T-helper 1 cell treated with Interleukin-12 subunit alpha and Interleukin-12 subunit beta and Interleukin-4 antibody, amounts not matched to agents 30 ng/mL and 1 ng/mL, for 36 hours (primary cell): ENCODE measurements around the gene HSD17B7. TPM values are rescaled to one million over a fixed set of nuclear protein-coding genes. Genes with fewer than 3 reads are reported as not detected.

ENCODE experiments used
- intact Hi-C: fragments of 100-400 bp; cut with micrococcal nuclease; formaldehyde crosslinking; loops from one replicate; pipeline ENCODE4 v1.15.1; 2024
- total RNA-seq: library from RNA; stranded (reverse); gene quantifications from 2 replicates; pipeline ENCODE4 v1.2.3, GENCODE V29; 2022

The HSD17B7 gene
- total RNA-seq, 1 donor from 2014 or later, result 18.7 TPM

DNA sequence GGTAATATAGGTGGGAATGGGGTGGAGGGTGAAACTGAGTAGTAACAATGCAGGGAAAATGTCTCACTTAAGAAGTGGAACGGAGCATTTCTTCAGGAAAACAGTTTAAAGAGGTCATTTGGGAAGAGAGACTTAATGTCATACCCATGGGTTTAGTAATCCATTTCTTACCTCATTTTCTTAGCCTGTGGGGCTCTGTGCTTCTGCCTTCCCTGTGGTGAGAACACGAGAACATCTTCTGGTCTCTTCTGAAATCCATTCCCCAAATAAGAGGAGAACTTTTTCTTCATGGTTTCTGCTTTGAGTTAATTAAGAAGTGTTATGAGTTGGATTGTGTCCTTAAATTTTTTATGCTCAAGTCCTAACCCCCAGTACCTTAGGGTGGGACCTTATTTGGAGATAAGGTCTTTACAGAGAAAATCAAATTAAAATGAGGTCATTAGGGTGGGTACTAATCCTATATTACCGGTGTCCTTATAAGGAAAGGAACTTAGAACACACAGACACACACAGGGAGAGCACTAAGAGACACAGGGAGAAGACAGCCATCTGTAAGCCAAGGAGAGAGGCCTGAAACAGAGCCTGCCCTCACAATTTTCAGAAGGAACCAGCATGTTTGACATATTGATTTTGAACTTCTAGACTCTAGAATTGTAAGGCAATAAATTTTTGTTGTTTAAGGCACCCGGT, 65.1 kb downstream of the HSD17B7 start:
- intact Hi-C loops, result no loop called here

DNA sequence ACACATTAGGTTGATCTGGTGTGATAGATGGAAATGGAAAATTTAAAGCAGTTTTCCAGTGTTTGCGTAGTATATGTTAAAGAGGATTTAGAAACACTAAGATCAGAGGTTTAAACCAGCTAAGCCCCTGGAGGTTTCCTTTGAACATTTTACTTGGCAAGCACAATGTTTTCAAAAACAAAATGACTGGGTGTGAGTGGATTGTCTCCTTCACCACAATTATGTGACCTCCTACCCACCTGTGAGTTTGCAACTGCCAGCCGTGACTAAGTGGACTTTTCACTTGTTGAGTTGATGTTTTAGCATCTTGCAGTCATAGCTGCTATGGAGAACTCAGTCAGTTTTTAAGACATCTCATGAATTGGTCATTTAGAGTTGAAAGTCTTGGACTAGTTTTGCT, 65.8 kb downstream of the HSD17B7 start:
- intact Hi-C loops, result no loop called here

DNA sequence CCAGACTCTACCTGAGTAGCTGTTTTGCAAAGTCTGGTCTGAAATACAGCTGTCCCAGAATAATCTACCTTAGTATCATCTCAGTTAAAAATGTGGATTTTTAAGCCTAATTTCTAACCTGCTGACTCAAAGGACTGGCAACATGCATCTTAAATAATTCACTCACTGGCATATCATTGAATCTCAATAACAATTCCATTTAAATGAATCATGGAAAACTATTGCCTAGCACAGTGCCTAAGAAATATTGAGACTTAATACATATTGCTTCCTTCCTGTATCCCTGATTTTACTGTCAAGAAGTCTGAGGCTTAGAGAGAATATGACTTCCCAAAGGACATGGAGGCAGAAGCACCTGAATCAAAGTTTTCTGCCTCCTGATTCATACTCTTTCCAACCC, 67.3 kb downstream of the HSD17B7 start:
- intact Hi-C loops, result no loop called here

- intact Hi-C loops, result no loop called here
These were observed 68.7 kb downstream of the HSD17B7 start for GRCh38 chr1:162859191-162859590.

DNA sequence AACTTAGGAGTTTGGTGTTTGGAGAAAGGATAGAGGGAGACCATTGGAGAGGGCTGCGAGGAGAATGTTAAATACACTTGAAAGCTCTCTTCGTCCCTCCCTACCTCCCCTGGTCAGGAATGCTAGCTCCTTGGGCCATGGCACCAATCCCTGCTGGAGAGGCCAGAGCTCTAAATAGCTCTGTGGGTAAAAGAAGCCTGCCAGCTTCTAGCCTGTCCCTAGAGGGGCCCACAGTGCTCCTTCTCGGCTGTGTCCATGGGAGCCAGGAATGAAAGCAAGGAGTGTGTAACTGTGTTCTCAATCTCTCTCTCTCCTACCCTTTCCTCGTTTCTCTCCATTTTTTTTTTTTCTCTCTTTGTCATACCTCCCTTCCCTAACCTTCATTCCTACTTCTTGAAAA, 70.6 kb downstream of the HSD17B7 start, which contains the start of gene CCDC190:
Gene CCDC190 (minus strand): TSS at position 75 of the 400 bp plus-strand sequence. CDS start 1,529 bp downstream, outside the sequence.
- intact Hi-C loops, result no loop called here

DNA sequence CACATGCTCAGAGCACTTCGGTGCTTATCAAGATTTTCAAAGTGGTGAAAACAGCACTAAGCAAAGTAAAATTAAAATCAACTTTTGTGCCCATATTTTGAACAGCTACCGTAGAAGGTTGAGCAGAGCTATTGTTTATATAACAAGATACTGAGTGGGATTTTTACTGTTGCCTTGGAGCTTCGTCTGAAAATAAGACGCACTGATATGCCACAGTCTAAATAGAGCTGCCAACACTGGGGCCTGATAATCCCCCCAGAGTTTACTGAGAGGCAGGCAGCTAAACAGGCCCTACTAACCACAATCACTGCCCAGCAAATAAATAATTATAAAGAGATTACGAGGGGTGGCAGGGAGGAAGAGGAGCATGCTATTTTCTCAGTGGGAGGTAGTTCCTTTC, 71.1 kb downstream of the HSD17B7 start:
- intact Hi-C loops, result no loop called here

Other genes starting within 250 kb of the HSD17B7 start
- gene UAP1, start 229.0 kb upstream of the HSD17B7 start, total RNA-seq, result 17.8 and 18.0 TPM in 2 replicates
- gene DDR2, start 158.2 kb upstream of the HSD17B7 start, total RNA-seq, result 0.44 and 0.51 TPM in 2 replicates
- gene CCDC190, start 70.5 kb downstream of the HSD17B7 start, total RNA-seq, result not detected in 2 replicates